Vagina (tissue), 2 donors: ENCODE data around the gene JAK1. TPM values are rescaled to one million over a fixed set of nuclear protein-coding genes. Genes with fewer than 3 reads are reported as not detected.

Experiments used
- DNase-seq, 2 donors: peaks; one replicate each; pipeline ENCODE4 v3.0.0-alpha.2; 2017; ENCODE audit errors: extremely low spot score in 2 of 2
- H3K27ac ChIP-seq: fragments of 200-600 bp; sonication (generic); one replicate; pipeline ENCODE4 v1.5.1; 2019
- H3K27me3 ChIP-seq: fragments of 200-600 bp; sonication (generic); one replicate; pipeline ENCODE4 v1.5.1; 2019
- H3K36me3 ChIP-seq, 2 donors: fragments of 200-600 bp; sonication (generic); one replicate each; pipeline ENCODE4 v1.5.1; 2017 to 2019
- H3K4me1 ChIP-seq: fragments of 200-600 bp; sonication (generic); one replicate; pipeline ENCODE4 v1.5.1; 2019
- H3K4me3 ChIP-seq, 2 donors: fragments of 200-600 bp; sonication (generic); 1 replicate in 1 of 2; 2 replicates in 1 of 2; pipeline ENCODE4 v1.5.1; 2016 to 2019
- H3K9me3 ChIP-seq: fragments of 200-600 bp; sonication (generic); one replicate; pipeline ENCODE4 v1.5.1; 2019
- POLR2A ChIP-seq, 2 donors: fragments of 450-650 bp; IDR thresholded peaks; one replicate each; pipeline ENCODE4 v1.6.1; 2017; ENCODE audit warnings: antibody characterized with exemption in 2 of 2, mild to moderate bottlenecking in 2 of 2, moderate library complexity in 2 of 2
- POLR2AphosphoS5 ChIP-seq, 2 donors: sonication (generic); formaldehyde crosslinking; IDR thresholded peaks; one replicate each; pipeline ENCODE4 v1.9.0; 2017; ENCODE audit warnings: antibody characterized with exemption in 2 of 2, mild to moderate bottlenecking in 2 of 2, low read depth in 1 of 2; ENCODE audit not compliant: insufficient read depth in 1 of 2
- intact Hi-C: fragments of 100-400 bp; cut with DNase I; formaldehyde crosslinking; loops from one replicate; pipeline ENCODE4 v1.15.1; 2023
- total RNA-seq: library from RNA; depleted of rRNA; stranded (reverse); fragments of >200 nt; gene quantifications from one replicate; pipeline ENCODE4 v1.2.3, GENCODE V29; 2016
- TF ChIP-seq, protein P1 (sequence below), 3 experiments: fragments of 450-650 bp in 2 of 3; fragments of 200-600 bp in 1 of 3; sonication (generic) in 1 of 3; IDR thresholded peaks; one replicate each; pipeline ENCODE4 v1.5.1; 2017 to 2019; ENCODE audit warnings: antibody characterized with exemption in 3 of 3, mild to moderate bottlenecking in 2 of 3, moderate library complexity in 2 of 3

JAK1 gene
- total RNA-seq, 1 donor from 2014 or later = 93.3 TPM

- no peak for DNase-seq
- TF ChIP-seq POLR2A (IDR thresholded peaks at IDR 0.05) = no peak
- no peak for TF ChIP-seq POLR2AphosphoS5 (IDR thresholded peaks at IDR 0.05; ENCODE audit: insufficient read depth in 1 of 2, low read depth in 1 of 2)
- TF ChIP-seq, protein P1, sequence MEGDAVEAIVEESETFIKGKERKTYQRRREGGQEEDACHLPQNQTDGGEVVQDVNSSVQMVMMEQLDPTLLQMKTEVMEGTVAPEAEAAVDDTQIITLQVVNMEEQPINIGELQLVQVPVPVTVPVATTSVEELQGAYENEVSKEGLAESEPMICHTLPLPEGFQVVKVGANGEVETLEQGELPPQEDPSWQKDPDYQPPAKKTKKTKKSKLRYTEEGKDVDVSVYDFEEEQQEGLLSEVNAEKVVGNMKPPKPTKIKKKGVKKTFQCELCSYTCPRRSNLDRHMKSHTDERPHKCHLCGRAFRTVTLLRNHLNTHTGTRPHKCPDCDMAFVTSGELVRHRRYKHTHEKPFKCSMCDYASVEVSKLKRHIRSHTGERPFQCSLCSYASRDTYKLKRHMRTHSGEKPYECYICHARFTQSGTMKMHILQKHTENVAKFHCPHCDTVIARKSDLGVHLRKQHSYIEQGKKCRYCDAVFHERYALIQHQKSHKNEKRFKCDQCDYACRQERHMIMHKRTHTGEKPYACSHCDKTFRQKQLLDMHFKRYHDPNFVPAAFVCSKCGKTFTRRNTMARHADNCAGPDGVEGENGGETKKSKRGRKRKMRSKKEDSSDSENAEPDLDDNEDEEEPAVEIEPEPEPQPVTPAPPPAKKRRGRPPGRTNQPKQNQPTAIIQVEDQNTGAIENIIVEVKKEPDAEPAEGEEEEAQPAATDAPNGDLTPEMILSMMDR (IDR thresholded peaks at IDR 0.05) = no peak
- Histone ChIP-seq H3K27ac (no peak overlapping the region), H3K4me3 (no peak overlapping the region), H3K27me3 (no peaks in the 10 kb centered on the region), H3K36me3 (peaks cover 0 to 82% of the 10 kb centered on the region in 2 donors), H3K4me1 (no peaks in the 10 kb centered on the region), H3K9me3 (no peaks in the 10 kb centered on the region)
- intact Hi-C loops = no loop called here
These were observed 121.7 kb downstream of the JAK1 start for GRCh38 chr1:64844609-64845008.

- H3K36me3 ChIP-seq = peaks cover 0 to 82% of the 10 kb centered on the region in 2 donors
- intact Hi-C loops = no loop called here
- H3K4me1 ChIP-seq = no peaks in the 10 kb centered on the region
- peak in 1 of 2 donors; percentile 76 for DNase-seq
- no peaks in the 10 kb centered on the region for H3K27me3 ChIP-seq
- TF ChIP-seq POLR2AphosphoS5 (IDR thresholded peaks at IDR 0.05; ENCODE audit: insufficient read depth in 1 of 2, low read depth in 1 of 2) (no peak), POLR2A (IDR thresholded peaks at IDR 0.05) (no peak)
- TF ChIP-seq, protein P1 (IDR thresholded peaks at IDR 0.05) = no peak
- H3K27ac ChIP-seq = no peak overlapping the region
- no peaks in the 10 kb centered on the region for H3K9me3 ChIP-seq
- no peak overlapping the region for H3K4me3 ChIP-seq
These were observed 122.2 kb downstream of the JAK1 start for GRCh38 chr1:64844175-64844574.

- TF ChIP-seq, protein P1 (IDR thresholded peaks at IDR 0.05) = no peak
- TF ChIP-seq POLR2AphosphoS5 (IDR thresholded peaks at IDR 0.05; ENCODE audit: insufficient read depth in 1 of 2, low read depth in 1 of 2) (no peak), POLR2A (IDR thresholded peaks at IDR 0.05) (no peak)
- no peaks in the 10 kb centered on the region for H3K27me3 ChIP-seq
- no peaks in the 10 kb centered on the region for H3K4me1 ChIP-seq
- no peak overlapping the region for H3K4me3 ChIP-seq
- H3K27ac ChIP-seq = no peak overlapping the region
- intact Hi-C loops = no loop called here
- peak in 1 of 2 donors; percentile 54 for DNase-seq
- H3K9me3 ChIP-seq = no peaks in the 10 kb centered on the region
- H3K36me3 ChIP-seq = peaks cover 0 to 79% of the 10 kb centered on the region in 2 donors
These were observed 122.7 kb downstream of the JAK1 start for GRCh38 chr1:64843675-64844074.

DNA sequence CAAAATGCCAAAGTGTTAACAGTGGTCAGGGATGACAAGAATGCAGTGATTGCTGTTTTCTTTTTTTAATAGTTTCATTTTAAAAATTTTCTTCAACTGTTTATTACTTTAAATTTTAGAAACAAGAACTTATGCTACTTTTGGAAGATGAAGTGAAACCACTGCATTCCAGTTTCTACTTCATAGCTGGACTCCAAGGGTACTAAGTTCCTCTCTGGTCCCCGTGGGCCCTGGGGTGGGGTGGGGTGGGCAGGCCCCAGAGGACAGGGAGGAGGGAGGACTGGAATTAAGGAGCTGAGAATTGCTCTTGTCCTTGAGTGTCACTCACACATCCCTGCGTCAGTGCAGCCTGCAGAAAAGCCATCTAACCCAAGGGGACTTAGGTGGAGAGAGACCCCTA, 124.1 kb downstream of the JAK1 start:
- no peaks in the 10 kb centered on the region for H3K9me3 ChIP-seq
- H3K27me3 ChIP-seq = no peaks in the 10 kb centered on the region
- no peak for TF ChIP-seq POLR2A (IDR thresholded peaks at IDR 0.05)
- TF ChIP-seq POLR2AphosphoS5 (IDR thresholded peaks at IDR 0.05; ENCODE audit: insufficient read depth in 1 of 2, low read depth in 1 of 2) = no peak
- TF ChIP-seq, protein P1 (IDR thresholded peaks at IDR 0.05) = no peak
- peaks cover 0 to 80% of the 10 kb centered on the region in 2 donors for H3K36me3 ChIP-seq
- no peak overlapping the region for H3K4me3 ChIP-seq
- peak in 1 of 2 donors; percentile 65 for DNase-seq
- no peak overlapping the region for H3K27ac ChIP-seq
- H3K4me1 ChIP-seq = no peaks in the 10 kb centered on the region
- intact Hi-C loops = no loop called here

GRCh38 chr1:64841330-64842065, 124.9 kb downstream of the JAK1 start:
- peaks cover 0 to 80% of the 10 kb centered on the region in 2 donors for H3K36me3 ChIP-seq
- TF ChIP-seq POLR2A (IDR thresholded peaks at IDR 0.05) (no peak), POLR2AphosphoS5 (IDR thresholded peaks at IDR 0.05; ENCODE audit: insufficient read depth in 1 of 2, low read depth in 1 of 2) (no peak)
- TF ChIP-seq, protein P1 (IDR thresholded peaks at IDR 0.05) = no peak
- H3K27ac ChIP-seq = no peak overlapping the region
- no peaks in the 10 kb centered on the region for H3K27me3 ChIP-seq
- no peaks in the 10 kb centered on the region for H3K9me3 ChIP-seq
- H3K4me3 ChIP-seq = no peak overlapping the region
- no peaks in the 10 kb centered on the region for H3K4me1 ChIP-seq
- peak in 1 of 2 donors; percentile 27 for DNase-seq
- intact Hi-C loops = no loop called here
